HepG2 (cell line): ENCODE measurements around the gene MPV17L2. TPM values are rescaled to one million over a fixed set of nuclear protein-coding genes. Genes with fewer than 3 reads are reported as not detected.
A peak's percentile ranks its signal among the peaks of the same experiment; 100 is the strongest.

Source experiments
- ATAC-seq: fragments of 200-7000 bp; cut with Tn5 transposase; 3 replicates; pipeline ENCODE4 v1.9.1; 2020; ENCODE audit warnings: mild to moderate bottlenecking, moderate library complexity
- BruUV-seq: library from RNA; stranded (reverse); fragments of 400-500 nt; replicated peaks from 2 replicates; lab custom pipeline; 2021; lab: Mats Ljungman, UMichigan
- CTCF ChIA-PET: fragments of 300-600 bp; formaldehyde crosslinking; extraction: SDS; loops from one replicate; lab custom pipeline; 2021; ENCODE audit warnings: low total read pairs, inconsistent platforms, low intra/inter-chr PET ratio; lab: Yijun Ruan, JAX
- POLR2A ChIA-PET: fragments of 350-600 bp; sonication (Branson Sonifier 250); formaldehyde crosslinking; loops from one replicate; lab custom pipeline; 2020; ENCODE audit warnings: antibody characterized with exemption, inconsistent platforms; lab: Yijun Ruan, JAX
- DNase-seq: peaks from one replicate; pipeline ENCODE4 v3.0.0-alpha.2; 2015; ENCODE audit warnings: low spot score
- FAIRE-seq: peaks from 3 replicates; lab custom pipeline; 2011; peaks lifted over from hg19 to GRCh38; lab: Jason Lieb, UNC
- H2AFZ ChIP-seq: one replicate; pipeline ENCODE4 v1.6.1; 2011; ENCODE audit warnings: low read length, inconsistent platforms
- H3K27ac ChIP-seq: fragments of 300-600 bp; 3 replicates; pipeline ENCODE4 v1.8.0; 2011; ENCODE audit warnings: mixed run types, mild to moderate bottlenecking, mixed read lengths, low read length, inconsistent platforms; ENCODE audit not compliant: insufficient read depth; ENCODE audit errors: extremely low read length
- H3K27me3 ChIP-seq, 2 experiments: fragments of 200-600 bp in 1 of 2; 2 replicates in 1 of 2; 3 replicates in 1 of 2; pipeline versions ENCODE4 v1.6.0 to v1.8.0; 2011; ENCODE audit warnings: low read length in 2 of 2, mild to moderate bottlenecking in 2 of 2, moderate library complexity in 2 of 2, inconsistent platforms in 1 of 2; ENCODE audit not compliant: insufficient read depth in 2 of 2, control insufficient read depth in 1 of 2
- H3K36me3 ChIP-seq, 2 experiments: fragments of 200-600 bp in 1 of 2; replicated peaks in 1 of 2; 2 replicates in 1 of 2; 3 replicates in 1 of 2; pipeline versions ENCODE4 v1.5.1 to v1.8.0; 2011; ENCODE audit warnings: low read length in 2 of 2, inconsistent platforms in 1 of 2; ENCODE audit not compliant: insufficient read depth in 2 of 2, control insufficient read depth in 1 of 2
- H3K4me1 ChIP-seq: 2 replicates; pipeline ENCODE4 v1.5.1; 2012; ENCODE audit warnings: low read length, inconsistent platforms; ENCODE audit not compliant: insufficient read depth
- H3K4me2 ChIP-seq: 2 replicates; pipeline ENCODE4 v1.6.0; 2011; ENCODE audit warnings: low read depth, low read length, inconsistent platforms
- H3K4me3 ChIP-seq, 3 experiments: fragments of 200-600 bp in 1 of 3; sonication (generic), shearing (Covaris generic) in 1 of 3; replicated peaks in 1 of 3; 2 replicates each; pipeline ENCODE4 v1.5.1; 2011 to 2016; ENCODE audit warnings: low read length in 3 of 3, inconsistent platforms in 2 of 3, low read depth in 2 of 3, mild to moderate bottlenecking in 2 of 3, control low read depth in 1 of 3, mixed read lengths in 1 of 3; ENCODE audit not compliant: insufficient read depth in 1 of 3
- H3K79me2 ChIP-seq: one replicate; pipeline ENCODE4 v1.6.1; 2011; ENCODE audit warnings: low read length, inconsistent platforms; ENCODE audit not compliant: insufficient read depth
- H3K9ac ChIP-seq: 2 replicates; pipeline ENCODE4 v1.6.0; 2011; ENCODE audit warnings: mild to moderate bottlenecking, low read depth, low read length, inconsistent platforms; ENCODE audit not compliant: insufficient read depth
- H3K9me3 ChIP-seq: 2 replicates; pipeline ENCODE4 v1.5.1; 2012; ENCODE audit warnings: mild to moderate bottlenecking, low read length
- H4K20me1 ChIP-seq: 2 replicates; pipeline ENCODE4 v1.6.0; 2011; ENCODE audit warnings: inconsistent platforms, mild to moderate bottlenecking, low read length, moderate library complexity; ENCODE audit not compliant: insufficient read depth
- ATF3 ChIP-seq: sonication (generic); formaldehyde crosslinking; IDR thresholded peaks from 2 replicates; pipeline ENCODE4 v1.4.0; 2020; ENCODE audit warnings: missing genetic modification reagents
- ATRX ChIP-seq: sonication (generic); formaldehyde crosslinking; IDR thresholded peaks from 2 replicates; pipeline ENCODE4 v1.4.0; 2020; ENCODE audit warnings: missing genetic modification reagents, borderline replicate concordance
- HCFC1 ChIP-seq: fragments of 150-350 bp; IDR thresholded peaks from 2 replicates; pipeline ENCODE4 v1.6.1; 2014; ENCODE audit warnings: low read depth, low read length
- HIVEP1 ChIP-seq: sonication (generic); formaldehyde crosslinking; IDR thresholded peaks from 2 replicates; pipeline ENCODE4 v1.4.0; 2020; ENCODE audit warnings: mild to moderate bottlenecking, missing genetic modification reagents
- IKZF4 ChIP-seq: sonication (generic); formaldehyde crosslinking; IDR thresholded peaks from 2 replicates; pipeline ENCODE4 v1.5.1; 2020; ENCODE audit warnings: borderline replicate concordance, mild to moderate bottlenecking, low read depth, missing genetic modification reagents; ENCODE audit errors: not compliant biosample characterization
- MAFF ChIP-seq: IDR thresholded peaks from 2 replicates; pipeline ENCODE4 v1.6.1; 2011; ENCODE audit warnings: low read depth, low read length, improper control_type of control experiment
- MZF1 ChIP-seq: sonication (generic); formaldehyde crosslinking; IDR thresholded peaks from 2 replicates; pipeline ENCODE4 v1.8.1; 2023; ENCODE audit warnings: mild to moderate bottlenecking, missing genetic modification reagents, borderline replicate concordance
- NCOA1 ChIP-seq: sonication (generic); formaldehyde crosslinking; IDR thresholded peaks from 2 replicates; pipeline ENCODE4 v1.9.0; 2021; ENCODE audit warnings: missing genetic modification reagents
- PHF20 ChIP-seq: sonication (generic); formaldehyde crosslinking; IDR thresholded peaks from 2 replicates; pipeline ENCODE4 v1.5.0; 2020; ENCODE audit warnings: mild to moderate bottlenecking, missing genetic modification reagents
- PITX1 ChIP-seq: sonication (generic); formaldehyde crosslinking; IDR thresholded peaks from 2 replicates; pipeline ENCODE4 v1.5.1; 2020; ENCODE audit warnings: mild to moderate bottlenecking, missing genetic modification reagents
- PRDM15 ChIP-seq: sonication (generic); formaldehyde crosslinking; IDR thresholded peaks from 2 replicates; pipeline ENCODE4 v1.4.0; 2020; ENCODE audit warnings: missing genetic modification reagents
- SNAPC2 ChIP-seq: sonication (generic); formaldehyde crosslinking; IDR thresholded peaks from 2 replicates; pipeline ENCODE4 v1.8.1; 2022; ENCODE audit warnings: mild to moderate bottlenecking, missing genetic modification reagents
- ZBTB7B ChIP-seq: sonication (generic); formaldehyde crosslinking; IDR thresholded peaks from 2 replicates; pipeline ENCODE4 v1.4.0; 2020; ENCODE audit warnings: missing genetic modification reagents
- ZFP1 ChIP-seq: IDR thresholded peaks from 2 replicates; pipeline ENCODE4 v1.6.1; 2016
- ZFP82 ChIP-seq: sonication (generic); formaldehyde crosslinking; IDR thresholded peaks from 2 replicates; pipeline ENCODE4 v1.5.1; 2020; ENCODE audit warnings: mild to moderate bottlenecking, missing genetic modification reagents, borderline replicate concordance
- ZNF276 ChIP-seq: sonication (generic); formaldehyde crosslinking; IDR thresholded peaks from 2 replicates; pipeline ENCODE4 v1.4.0; 2020; ENCODE audit warnings: mild to moderate bottlenecking, low read depth, missing genetic modification reagents
- ZNF367 ChIP-seq: sonication (generic); formaldehyde crosslinking; IDR thresholded peaks from 2 replicates; pipeline ENCODE4 v1.4.0; 2020; ENCODE audit warnings: missing genetic modification reagents, borderline replicate concordance
- WGBS: methylation state at CpG from one replicate; pipeline ENCODE4 v1.1.6; 2017; ENCODE audit warnings: low lambda C conversion rate; 5-methylcytosine and 5-hydroxymethylcytosine counted together
- in situ Hi-C: cut with HindIII; loops from 2 replicates; pipeline ENCODE4 v1.10.0; 2017; ENCODE audit warnings: low pct_unique_long_range_greater_than_20kb; ENCODE audit not compliant: extremely low pct_ligation_motif_present
- intact Hi-C: fragments of 100-400 bp; cut with micrococcal nuclease; formaldehyde crosslinking; loops from one replicate; pipeline ENCODE4 v1.10.0; 2022; ENCODE audit not compliant: unreplicated experiment
- polyA plus RNA-seq, 8 experiments: library from polyadenylated mRNA; depleted of rRNA in 3 of 8; stranded (reverse) in 7 of 8; unstranded in 1 of 8; fragments of >200 nt; fragmentation: Illumina TruSeq in 4 of 8; extraction: Trizol in 4 of 8; gene quantifications; 2 replicates each; pipeline versions ENCODE4 v1.2.1 to v1.2.3, GENCODE V29; 2011 to 2016; ENCODE audit warnings: low read depth in 4 of 8, missing spikeins in 1 of 8, mixed read lengths in 1 of 8; ENCODE audit not compliant: insufficient read depth in 1 of 8
- total RNA-seq, 5 experiments: library from RNA; depleted of rRNA; stranded (reverse); fragments of >200 nt; fragmentation: Illumina TruSeq; extraction: Trizol; gene quantifications; 2 replicates each; pipeline ENCODE4 v1.2.3, GENCODE V29; 2016; ENCODE audit warnings: low read depth in 1 of 5

MPV17L2 gene
- total and polyA plus RNA-seq, 2 of the 13 experiments (the other 11 are each of a cell fraction or from before 2014, with no cell fraction given): 13.6 to 16.7 TPM

GRCh38 chr19:18221815-18222725 is 29.1 kb downstream of the MPV17L2 start:
- 20% methylated on average over 13 of the region's 25 CpGs for WGBS
- Histone ChIP-seq H3K27ac (peak overlapping the region; percentile 43), H3K4me3 (peak overlapping the region in 1 of 3 experiments; percentile 62; a peak in 2 of 6 replicates), H3K9me3 (no peaks in the 10 kb centered on the region), H4K20me1 (no peaks in the 10 kb centered on the region), H3K4me1 (peaks cover 51% of the 10 kb centered on the region), H3K9ac (no peak overlapping the region), H3K36me3 (no peaks in the 10 kb centered on the region), H3K79me2 (no peaks in the 10 kb centered on the region), H3K27me3 (peaks cover 4 to 15% of the 10 kb centered on the region in 2 experiments; a peak in 3 of 5 replicates), H3K4me2 (peak overlapping the region; percentile 62), H2AFZ (no peak overlapping the region)
- CTCF ChIA-PET: no interaction called here
- ATAC-seq (peak; percentile 19), DNase-seq (peak; percentile 31), FAIRE-seq (peak; percentile 4)
- POLR2A ChIA-PET: interaction anchor here (0.7 kb wide), 1 partner anchor 18 kb away, joined by 5 read pairs; no protein-coding TSS in a partner anchor
- intact Hi-C loops (no loop called here), in situ Hi-C loops (no loop called here)
- no TSS peak for BruUV-seq
- TF ChIP-seq NCOA1 (no peak), ZFP82 (CRISPR knock-in tag) (no peak), ZFP1 (CRISPR knock-in tag) (no peak), ATF3 (CRISPR knock-in tag) (no peak), ATRX (CRISPR knock-in tag) (no peak), IKZF4 (no peak), ZBTB7B (CRISPR knock-in tag) (0 out of 2 replicates have a peak, but pooled peaks have one; percentile 41), HIVEP1 (no peak), SNAPC2 (CRISPR knock-in tag) (no peak), ZNF276 (CRISPR knock-in tag) (no peak), PHF20 (no peak), ZNF367 (CRISPR knock-in tag) (no peak), PITX1 (CRISPR knock-in tag) (peak; percentile 60), PRDM15 (CRISPR knock-in tag) (peak; percentile 75; the same call in 1 of the 2 replicates), HCFC1 (no peak), MAFF (no peak), MZF1 (CRISPR knock-in tag) (no peak)
